Mesenchymal stem cell (in vitro differentiated cells and primary cell): ENCODE data around the gene CCNB2.

Experiments used
- DNase-seq: peaks from one replicate; pipeline ENCODE4 v3.0.0-alpha.2; 2013
- H2AFZ ChIP-seq: one replicate; pipeline ENCODE4 v1.6.1; 2013; ENCODE audit warnings: low read depth, mild to moderate bottlenecking, control low read depth, inconsistent platforms, low read length, moderate library complexity
- H2AK5ac ChIP-seq: 2 replicates; pipeline ENCODE4 v1.6.1; 2013; ENCODE audit warnings: low read length, moderate library complexity, mild to moderate bottlenecking, inconsistent platforms; ENCODE audit not compliant: severe bottlenecking
- H2BK120ac ChIP-seq: one replicate; pipeline ENCODE4 v1.6.1; 2013; ENCODE audit warnings: low read depth, mild to moderate bottlenecking, inconsistent platforms, low read length, moderate library complexity
- H2BK12ac ChIP-seq, 2 experiments: one replicate each; pipeline ENCODE4 v1.6.1; 2013; ENCODE audit warnings: inconsistent platforms in 2 of 2, low read length in 2 of 2, mild to moderate bottlenecking in 2 of 2, moderate library complexity in 2 of 2, control low read depth in 1 of 2
- H2BK15ac ChIP-seq: one replicate; pipeline ENCODE4 v1.6.1; 2013; ENCODE audit warnings: mild to moderate bottlenecking, low read depth, inconsistent platforms; ENCODE audit not compliant: poor library complexity, severe bottlenecking
- H2BK5ac ChIP-seq: 2 replicates; pipeline ENCODE4 v1.6.1; 2013; ENCODE audit warnings: low read depth, mild to moderate bottlenecking, low read length, control low read depth, inconsistent platforms; ENCODE audit not compliant: poor library complexity, severe bottlenecking
- H3K14ac ChIP-seq, 2 experiments: one replicate each; pipeline ENCODE4 v1.6.1; 2013; ENCODE audit warnings: inconsistent platforms in 2 of 2, low read length in 2 of 2, control low read depth in 1 of 2, mild to moderate bottlenecking in 1 of 2, moderate library complexity in 1 of 2
- H3K18ac ChIP-seq, 2 experiments: one replicate each; pipeline ENCODE4 v1.6.1; 2013; ENCODE audit warnings: inconsistent platforms in 2 of 2, low read length in 2 of 2, control low read depth in 1 of 2, low read depth in 1 of 2, mild to moderate bottlenecking in 1 of 2
- H3K23ac ChIP-seq, 2 experiments: one replicate each; pipeline ENCODE4 v1.6.1; 2013; ENCODE audit warnings: inconsistent platforms in 2 of 2, low read length in 2 of 2, mild to moderate bottlenecking in 2 of 2, moderate library complexity in 2 of 2, control low read depth in 1 of 2
- H3K27ac ChIP-seq: 2 replicates; pipeline ENCODE4 v1.5.1; 2013; ENCODE audit warnings: mild to moderate bottlenecking, moderate library complexity, low read length, control low read depth, inconsistent platforms; ENCODE audit not compliant: poor library complexity, severe bottlenecking
- H3K27me3 ChIP-seq, 2 experiments: 2 replicates each; pipeline versions ENCODE4 v1.6.1 to v1.7.0; 2013; ENCODE audit warnings: low read length in 2 of 2, mild to moderate bottlenecking in 2 of 2, moderate library complexity in 2 of 2, control low read depth in 1 of 2, inconsistent platforms in 1 of 2; ENCODE audit not compliant: control insufficient read depth in 1 of 2, insufficient read depth in 1 of 2
- H3K36me3 ChIP-seq, 2 experiments: 2 replicates each; pipeline versions ENCODE4 v1.6.1 to v1.7.0; 2013; ENCODE audit warnings: low read length in 2 of 2, control low read depth in 1 of 2, inconsistent platforms in 1 of 2, low read depth in 1 of 2, mild to moderate bottlenecking in 1 of 2; ENCODE audit not compliant: insufficient read depth in 2 of 2, control insufficient read depth in 1 of 2
- H3K4ac ChIP-seq, 2 experiments: one replicate each; pipeline ENCODE4 v1.6.1; 2013; ENCODE audit warnings: inconsistent platforms in 2 of 2, low read length in 2 of 2, mild to moderate bottlenecking in 2 of 2, moderate library complexity in 2 of 2, control low read depth in 1 of 2, low read depth in 1 of 2
- H3K4me1 ChIP-seq: 2 replicates; pipeline ENCODE4 v1.6.1; 2013; ENCODE audit warnings: low read depth, low read length, control low read depth; ENCODE audit not compliant: control insufficient read depth, insufficient read depth
- H3K4me2 ChIP-seq: 2 replicates; pipeline ENCODE4 v1.6.1; 2013; ENCODE audit warnings: low read length, mild to moderate bottlenecking, inconsistent platforms; ENCODE audit not compliant: poor library complexity, severe bottlenecking
- H3K4me3 ChIP-seq, 2 experiments: 2 replicates each; pipeline versions ENCODE4 v1.5.1 to v1.7.0; 2013; ENCODE audit warnings: low read length in 2 of 2, mild to moderate bottlenecking in 2 of 2, control low read depth in 1 of 2, low read depth in 1 of 2; ENCODE audit not compliant: insufficient read depth in 1 of 2
- H3K79me1 ChIP-seq: replicated peaks from 2 replicates; pipeline ENCODE4 v1.6.1; 2013; ENCODE audit warnings: mild to moderate bottlenecking, control low read depth, low read length, inconsistent platforms; ENCODE audit not compliant: poor library complexity, severe bottlenecking
- H3K9ac ChIP-seq: 2 replicates; pipeline ENCODE4 v1.7.0; 2013; ENCODE audit warnings: mild to moderate bottlenecking, low read length, moderate library complexity
- H3K9me3 ChIP-seq: 2 replicates; pipeline ENCODE4 v1.7.0; 2013; ENCODE audit warnings: mild to moderate bottlenecking, low read length; ENCODE audit not compliant: control insufficient read depth
- H4K8ac ChIP-seq: one replicate; pipeline ENCODE4 v1.6.1; 2013; ENCODE audit warnings: inconsistent platforms, mild to moderate bottlenecking, low read length, moderate library complexity
- H4K91ac ChIP-seq: one replicate; pipeline ENCODE4 v1.6.1; 2013; ENCODE audit warnings: mild to moderate bottlenecking, low read length, inconsistent platforms
- WGBS: methylation state at CpG from one replicate; pipeline ENCODE4 v1.1.7; 2013; ENCODE audit warnings: mixed read lengths; 5-methylcytosine and 5-hydroxymethylcytosine counted together

CCNB2 gene

DNA sequence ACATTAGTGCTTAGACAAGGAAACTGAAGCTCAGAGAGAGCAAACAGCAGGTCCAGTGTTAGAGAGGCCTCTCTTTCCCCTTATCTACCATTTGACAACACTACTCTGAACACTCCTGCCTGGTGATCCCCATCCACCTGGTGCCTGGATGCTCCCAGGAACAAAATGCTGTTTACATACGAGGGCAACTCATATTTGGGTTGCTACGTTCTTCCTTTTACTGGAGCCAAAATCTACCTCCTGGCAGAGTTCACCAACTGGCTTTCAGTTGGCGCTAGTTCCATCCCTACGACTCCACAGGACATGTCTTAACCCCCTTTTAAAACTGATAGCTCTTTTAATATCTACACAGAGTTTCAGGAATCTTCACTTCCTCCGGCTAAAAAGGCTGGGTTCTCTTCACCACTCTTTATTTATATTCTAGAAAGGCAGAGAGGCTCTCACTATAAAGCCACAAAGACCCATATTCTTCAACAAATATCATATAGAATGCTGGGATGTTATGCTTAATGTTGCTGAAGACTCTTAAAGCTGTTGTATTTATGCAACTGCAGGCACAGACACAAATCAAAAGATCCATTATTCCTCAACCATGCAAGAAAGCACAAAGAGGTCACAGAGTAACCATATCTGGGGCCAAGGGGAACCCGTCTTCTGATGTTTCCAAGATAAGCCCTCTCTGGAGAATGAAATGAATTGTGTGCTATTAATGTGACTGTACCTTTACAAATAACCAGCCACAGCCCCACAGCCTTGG is 47.9 kb downstream of the CCNB2 start:
- Histone ChIP-seq H2BK15ac (no peak overlapping the region), H2AFZ (no peak overlapping the region), H2BK12ac (no peak overlapping the region), H3K9me3 (no peaks in the 10 kb centered on the region), H3K4me2 (no peak overlapping the region), H4K91ac (no peak overlapping the region), H3K27ac (no peak overlapping the region), H3K4me3 (no peak overlapping the region), H3K14ac (no peak overlapping the region), H2BK120ac (no peak overlapping the region), H3K9ac (no peak overlapping the region), H4K8ac (no peak overlapping the region), H3K18ac (no peak overlapping the region), H2AK5ac (no peak overlapping the region), H3K4ac (no peak overlapping the region), H3K36me3 (peaks cover 59 to 98% of the 10 kb centered on the region in 2 experiments), H3K27me3 (no peaks in the 10 kb centered on the region), H2BK5ac (no peak overlapping the region), H3K4me1 (peaks cover 3% of the 10 kb centered on the region), H3K23ac (no peak overlapping the region), H3K79me1 (peaks cover 4% of the 10 kb centered on the region)
- WGBS = over 99% methylated on average over 5 of the region's 6 CpGs
- DNase-seq = no peak

DNA sequence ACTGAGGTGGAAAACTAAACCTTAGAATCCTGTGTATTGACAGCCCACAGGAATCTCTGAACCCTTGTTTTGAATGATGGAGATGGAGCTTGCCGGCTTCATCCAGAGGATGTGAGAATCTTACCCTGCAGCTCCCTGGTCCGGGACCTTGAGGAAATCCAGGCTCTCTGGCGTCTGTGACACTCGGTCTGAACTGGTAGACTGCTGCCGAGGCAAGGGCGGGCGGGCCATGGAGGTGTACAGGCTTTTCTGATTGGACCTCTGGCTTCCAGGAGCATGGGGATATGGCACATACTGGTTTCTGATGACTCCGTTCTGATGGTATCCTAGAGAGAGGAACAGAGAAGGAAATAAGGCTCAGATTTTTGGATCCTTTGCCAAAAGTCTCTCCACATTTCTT is 48.5 kb downstream of the CCNB2 start:
- WGBS = 97% methylated on average over 8 of the region's 8 CpGs
- Histone ChIP-seq H2BK120ac (no peak overlapping the region), H3K4me1 (peaks cover 2% of the 10 kb centered on the region)

DNA sequence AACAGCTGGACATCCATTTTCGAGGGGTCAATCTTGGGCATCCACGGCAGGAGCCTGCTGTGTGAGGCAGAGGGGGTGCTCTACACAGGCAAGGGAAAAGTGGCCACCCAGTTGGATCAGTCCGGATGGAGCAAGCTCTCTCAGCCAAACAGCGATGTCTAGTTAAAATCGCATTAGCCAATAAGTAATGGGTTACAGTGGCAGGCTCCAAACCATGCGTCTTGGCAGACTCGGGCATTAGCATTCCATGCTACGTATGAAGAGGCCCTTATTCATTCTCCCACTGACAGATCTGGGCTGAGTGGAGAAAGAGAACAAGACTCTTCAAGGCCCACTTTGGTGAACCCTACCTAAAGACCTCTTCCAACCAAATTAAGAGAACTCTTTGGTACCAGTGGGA is 49.3 kb downstream of the CCNB2 start:
- H2AK5ac ChIP-seq = no peak overlapping the region
- H4K91ac ChIP-seq = no peak overlapping the region
- H3K4ac ChIP-seq = no peak overlapping the region
- H3K4me1 ChIP-seq = peaks cover 2% of the 10 kb centered on the region
- no peak overlapping the region for H3K18ac ChIP-seq
- H2BK120ac ChIP-seq = no peak overlapping the region
- H4K8ac ChIP-seq = no peak overlapping the region
- peaks cover 72 to 98% of the 10 kb centered on the region in 2 experiments for H3K36me3 ChIP-seq
- no peak overlapping the region for H3K4me2 ChIP-seq
- H3K27ac ChIP-seq = no peak overlapping the region
- no peak overlapping the region for H3K14ac ChIP-seq
- DNase-seq = no peak
- 96% methylated on average over 8 of the region's 8 CpGs for WGBS
- H2AFZ ChIP-seq = no peak overlapping the region
- peaks cover 8% of the 10 kb centered on the region for H3K79me1 ChIP-seq
- H2BK12ac ChIP-seq = no peak overlapping the region
- H2BK5ac ChIP-seq = no peak overlapping the region
- H3K23ac ChIP-seq = no peak overlapping the region
- no peak overlapping the region for H3K4me3 ChIP-seq
- H2BK15ac ChIP-seq = no peak overlapping the region
- no peak overlapping the region for H3K9ac ChIP-seq
- H3K27me3 ChIP-seq = no peaks in the 10 kb centered on the region
- H3K9me3 ChIP-seq = no peaks in the 10 kb centered on the region

More for the DNA sequence above, 48.5 kb downstream of the CCNB2 start:
- no peak overlapping the region for H3K9ac ChIP-seq
- H3K79me1 ChIP-seq = peaks cover 6% of the 10 kb centered on the region
- H4K8ac ChIP-seq = no peak overlapping the region
- H2AK5ac ChIP-seq = no peak overlapping the region
- no peaks in the 10 kb centered on the region for H3K9me3 ChIP-seq
- H2BK5ac ChIP-seq = no peak overlapping the region
- H3K27me3 ChIP-seq = no peaks in the 10 kb centered on the region
- no peak overlapping the region for H3K27ac ChIP-seq
- H2BK15ac ChIP-seq = no peak overlapping the region
- no peak overlapping the region for H2BK12ac ChIP-seq
- no peak overlapping the region for H3K4me2 ChIP-seq
- no peak for DNase-seq
- no peak overlapping the region for H3K23ac ChIP-seq
- no peak overlapping the region for H2AFZ ChIP-seq
- no peak overlapping the region for H4K91ac ChIP-seq
- H3K4ac ChIP-seq = no peak overlapping the region
- no peak overlapping the region for H3K4me3 ChIP-seq
- H3K36me3 ChIP-seq = peaks cover 64 to 98% of the 10 kb centered on the region in 2 experiments
- no peak overlapping the region for H3K18ac ChIP-seq
- no peak overlapping the region for H3K14ac ChIP-seq

DNA sequence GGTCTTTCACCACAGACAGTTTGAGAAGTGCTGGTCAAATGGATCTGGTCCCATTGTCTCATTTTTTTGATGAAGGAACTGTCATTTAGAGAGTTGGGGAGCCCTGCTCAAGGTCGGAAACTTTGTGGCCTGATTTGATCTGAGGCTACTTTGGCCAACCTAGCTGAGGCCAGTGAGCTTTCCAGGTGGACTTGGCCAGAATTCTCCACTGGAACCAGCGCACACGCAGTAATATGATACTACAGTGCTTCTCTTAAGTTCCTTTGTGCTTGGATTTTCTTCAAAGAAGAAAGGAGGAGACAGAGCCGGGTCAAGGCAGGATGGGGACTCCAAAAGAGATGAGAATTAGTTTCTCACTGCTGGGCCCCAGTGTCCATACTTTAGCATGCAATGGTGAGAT is 50.5 kb downstream of the CCNB2 start:
- Histone ChIP-seq H3K23ac (no peak overlapping the region), H2BK5ac (no peak overlapping the region), H3K9me3 (no peaks in the 10 kb centered on the region), H3K4me1 (peaks cover 2% of the 10 kb centered on the region), H2BK120ac (no peak overlapping the region), H2BK12ac (no peak overlapping the region), H2BK15ac (no peak overlapping the region), H3K27me3 (no peaks in the 10 kb centered on the region), H3K27ac (no peak overlapping the region), H3K18ac (no peak overlapping the region), H3K9ac (no peak overlapping the region), H4K91ac (no peak overlapping the region), H3K4ac (no peak overlapping the region), H4K8ac (no peak overlapping the region), H2AK5ac (no peak overlapping the region), H3K4me3 (no peak overlapping the region), H3K79me1 (peaks cover 11% of the 10 kb centered on the region), H3K4me2 (no peak overlapping the region), H3K36me3 (peaks cover 76 to 98% of the 10 kb centered on the region in 2 experiments), H2AFZ (no peak overlapping the region), H3K14ac (no peak overlapping the region)
- WGBS = 96% methylated on average over 4 of the region's 4 CpGs
- DNase-seq = no peak
